ENCODE data around the gene COBL.

DNA sequence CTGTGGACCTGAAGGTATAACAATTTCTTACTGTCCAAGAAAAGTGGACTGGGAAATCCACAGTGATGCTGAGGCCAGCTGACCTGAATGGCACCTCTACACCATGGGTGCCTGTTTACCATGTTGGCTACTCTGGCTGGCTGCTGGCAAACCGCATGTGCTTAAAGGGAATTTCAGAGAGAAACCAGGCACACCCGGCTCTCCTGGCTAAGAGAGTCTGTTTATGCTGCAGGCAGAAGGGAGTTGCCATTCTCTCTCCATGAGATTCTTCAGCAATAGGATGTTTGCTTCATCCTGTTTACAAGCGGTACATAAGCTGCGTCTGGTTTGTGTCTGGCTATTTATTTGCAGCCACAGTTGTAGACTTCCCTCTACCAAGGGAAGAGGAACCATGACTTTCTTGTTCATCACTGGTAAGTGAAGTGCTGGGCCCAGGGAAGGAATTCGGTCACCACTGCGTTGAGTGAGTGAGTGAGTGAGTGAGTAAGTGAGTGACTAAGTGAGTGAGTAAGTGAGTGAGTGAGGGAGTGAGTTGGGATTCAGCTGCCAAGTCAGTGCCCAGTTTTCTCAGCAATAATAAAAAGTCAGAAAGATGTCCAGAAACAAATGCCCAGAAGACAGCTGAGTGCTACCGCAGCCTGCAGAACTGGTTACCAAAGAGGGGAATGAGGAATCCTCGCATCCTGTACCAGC, 90.4 kb downstream of the COBL start:
- TF ChIP-seq, protein P1, sequence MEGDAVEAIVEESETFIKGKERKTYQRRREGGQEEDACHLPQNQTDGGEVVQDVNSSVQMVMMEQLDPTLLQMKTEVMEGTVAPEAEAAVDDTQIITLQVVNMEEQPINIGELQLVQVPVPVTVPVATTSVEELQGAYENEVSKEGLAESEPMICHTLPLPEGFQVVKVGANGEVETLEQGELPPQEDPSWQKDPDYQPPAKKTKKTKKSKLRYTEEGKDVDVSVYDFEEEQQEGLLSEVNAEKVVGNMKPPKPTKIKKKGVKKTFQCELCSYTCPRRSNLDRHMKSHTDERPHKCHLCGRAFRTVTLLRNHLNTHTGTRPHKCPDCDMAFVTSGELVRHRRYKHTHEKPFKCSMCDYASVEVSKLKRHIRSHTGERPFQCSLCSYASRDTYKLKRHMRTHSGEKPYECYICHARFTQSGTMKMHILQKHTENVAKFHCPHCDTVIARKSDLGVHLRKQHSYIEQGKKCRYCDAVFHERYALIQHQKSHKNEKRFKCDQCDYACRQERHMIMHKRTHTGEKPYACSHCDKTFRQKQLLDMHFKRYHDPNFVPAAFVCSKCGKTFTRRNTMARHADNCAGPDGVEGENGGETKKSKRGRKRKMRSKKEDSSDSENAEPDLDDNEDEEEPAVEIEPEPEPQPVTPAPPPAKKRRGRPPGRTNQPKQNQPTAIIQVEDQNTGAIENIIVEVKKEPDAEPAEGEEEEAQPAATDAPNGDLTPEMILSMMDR (IDR thresholded peaks at IDR 0.05), result no peak
- no peak for TF ChIP-seq EP300 (IDR thresholded peaks at IDR 0.05)

All from suprapubic skin (tissue), 3 donors.